Measurements from ENCODE around the gene EML4. TPM values are rescaled to one million over a fixed set of nuclear protein-coding genes. Genes with fewer than 3 reads are reported as not detected.
A peak's percentile ranks its signal among the peaks of the same experiment; 100 is the strongest.
"Not testable (repeated sequence)": the region's sequence is repeated elsewhere in the genome, so short reads cannot be mapped to it uniquely, and the experiment has no call there.

The EML4 gene
- total RNA-seq, 1 experiment from 2014 or later, result 93.7 TPM

- Histone ChIP-seq H3K4me3 (ENCODE audit: low read depth, low read length, poor library complexity, severe bottlenecking) (peak overlapping the region; percentile 69), H3K27me3 (replicated peaks; ENCODE audit: insufficient read depth, low read depth, low read length, poor library complexity) (no peaks in the 10 kb centered on the region), H3K9me3 (ENCODE audit: low read depth, low read length, poor library complexity, severe bottlenecking) (no peaks in the 10 kb centered on the region), H3K4me1 (ENCODE audit: insufficient read depth, low read length, poor library complexity, severe bottlenecking) (peaks cover 24% of the 10 kb centered on the region), H3K27ac (ENCODE audit: low read depth, low read length, poor library complexity, severe bottlenecking) (peak overlapping the region; percentile 81), H3K36me3 (ENCODE audit: insufficient read depth, low read length, poor library complexity, severe bottlenecking) (no peaks in the 10 kb centered on the region)
- POLR2A ChIA-PET (ENCODE audit: low non-redundant PET), result interaction anchor here (0.6 kb wide), 3 partner anchors 58 to 83 kb away, joined by 3 to 9 read pairs (median 3); no protein-coding TSS in a partner anchor
- intact Hi-C loops (cut with micrococcal nuclease; ENCODE audit: unreplicated experiment), result no loop called here
- CTCF ChIA-PET, result interaction anchor here (1.4 kb wide), 1 partner anchor 39 kb away, joined by 3 read pairs; no protein-coding TSS in a partner anchor
- BruUV-seq (replicated peaks), result no TSS peak
- DNase-seq (ENCODE audit: low spot score), result no peak
- TF ChIP-seq CTCF (conservative IDR thresholded peaks at IDR 0.05; ENCODE audit: low read depth, low read length) (no peak), EZH2 (IDR thresholded peaks at IDR 0.05; ENCODE audit: borderline replicate concordance, low read depth, low read length, poor library complexity, severe bottlenecking) (no peak)
These were observed 2.9 kb downstream of the EML4 start for GRCh38 chr2:42172020-42172419.

- peak overlapping the region; percentile 69 for H3K4me3 ChIP-seq (ENCODE audit: low read depth, low read length, poor library complexity, severe bottlenecking)
- H3K27me3 ChIP-seq (replicated peaks; ENCODE audit: insufficient read depth, low read depth, low read length, poor library complexity), result no peaks in the 10 kb centered on the region
- intact Hi-C loops (cut with micrococcal nuclease; ENCODE audit: unreplicated experiment), result no loop called here
- H3K9me3 ChIP-seq (ENCODE audit: low read depth, low read length, poor library complexity, severe bottlenecking), result no peaks in the 10 kb centered on the region
- ChIA-PET POLR2A (ENCODE audit: low non-redundant PET) (interaction anchor here (0.6 kb wide), 1 partner anchor 58 kb away, joined by 3 read pairs; no protein-coding TSS in a partner anchor), CTCF (no interaction called here)
- H3K27ac ChIP-seq (ENCODE audit: low read depth, low read length, poor library complexity, severe bottlenecking), result peak overlapping the region; percentile 81
- H3K36me3 ChIP-seq (ENCODE audit: insufficient read depth, low read length, poor library complexity, severe bottlenecking), result no peaks in the 10 kb centered on the region
- peaks cover 24% of the 10 kb centered on the region for H3K4me1 ChIP-seq (ENCODE audit: insufficient read depth, low read length, poor library complexity, severe bottlenecking)
- DNase-seq (ENCODE audit: low spot score), result no peak
- TF ChIP-seq EZH2 (IDR thresholded peaks at IDR 0.05; ENCODE audit: borderline replicate concordance, low read depth, low read length, poor library complexity, severe bottlenecking) (no peak), CTCF (conservative IDR thresholded peaks at IDR 0.05; ENCODE audit: low read depth, low read length) (no peak)
- BruUV-seq (replicated peaks), result no TSS peak
These were observed 3.4 kb downstream of the EML4 start for GRCh38 chr2:42172566-42172965.

GRCh38 chr2:42173467-42173866 lies 4.3 kb downstream of the EML4 start:
- H3K36me3 ChIP-seq (ENCODE audit: insufficient read depth, low read length, poor library complexity, severe bottlenecking); intact Hi-C loops (cut with micrococcal nuclease; ENCODE audit: unreplicated experiment); H3K9me3 ChIP-seq (ENCODE audit: low read depth, low read length, poor library complexity, severe bottlenecking); BruUV-seq (replicated peaks); DNase-seq (ENCODE audit: low spot score); H3K27me3 ChIP-seq (replicated peaks; ENCODE audit: insufficient read depth, low read depth, low read length, poor library complexity); H3K27ac ChIP-seq (ENCODE audit: low read depth, low read length, poor library complexity, severe bottlenecking); CTCF ChIA-PET: not testable (repeated sequence)
- POLR2A ChIA-PET (ENCODE audit: low non-redundant PET), result interaction anchor here (0.6 kb wide), 1 partner anchor 12 kb away, joined by 5 read pairs; no protein-coding TSS in a partner anchor
- H3K4me3 ChIP-seq (ENCODE audit: low read depth, low read length, poor library complexity, severe bottlenecking), result peak overlapping the region; percentile 69
- H3K4me1 ChIP-seq (ENCODE audit: insufficient read depth, low read length, poor library complexity, severe bottlenecking), result peaks cover 24% of the 10 kb centered on the region

Data from A673 (cell line).